Vagina (tissue), 2 donors: Measurements from ENCODE around the gene HELQ.

Source experiments
- POLR2A ChIP-seq, 2 donors: fragments of 450-650 bp; IDR thresholded peaks; one replicate each; pipeline ENCODE4 v1.6.1; 2017; ENCODE audit warnings: antibody characterized with exemption in 2 of 2, mild to moderate bottlenecking in 2 of 2, moderate library complexity in 2 of 2
- POLR2AphosphoS5 ChIP-seq, 2 donors: sonication (generic); formaldehyde crosslinking; IDR thresholded peaks; one replicate each; pipeline ENCODE4 v1.9.0; 2017; ENCODE audit warnings: antibody characterized with exemption in 2 of 2, mild to moderate bottlenecking in 2 of 2, low read depth in 1 of 2; ENCODE audit not compliant: insufficient read depth in 1 of 2
- TF ChIP-seq, protein P1 (sequence below), 3 experiments: fragments of 450-650 bp in 2 of 3; fragments of 200-600 bp in 1 of 3; sonication (generic) in 1 of 3; IDR thresholded peaks; one replicate each; pipeline ENCODE4 v1.5.1; 2017 to 2019; ENCODE audit warnings: antibody characterized with exemption in 3 of 3, mild to moderate bottlenecking in 2 of 3, moderate library complexity in 2 of 3

DNA sequence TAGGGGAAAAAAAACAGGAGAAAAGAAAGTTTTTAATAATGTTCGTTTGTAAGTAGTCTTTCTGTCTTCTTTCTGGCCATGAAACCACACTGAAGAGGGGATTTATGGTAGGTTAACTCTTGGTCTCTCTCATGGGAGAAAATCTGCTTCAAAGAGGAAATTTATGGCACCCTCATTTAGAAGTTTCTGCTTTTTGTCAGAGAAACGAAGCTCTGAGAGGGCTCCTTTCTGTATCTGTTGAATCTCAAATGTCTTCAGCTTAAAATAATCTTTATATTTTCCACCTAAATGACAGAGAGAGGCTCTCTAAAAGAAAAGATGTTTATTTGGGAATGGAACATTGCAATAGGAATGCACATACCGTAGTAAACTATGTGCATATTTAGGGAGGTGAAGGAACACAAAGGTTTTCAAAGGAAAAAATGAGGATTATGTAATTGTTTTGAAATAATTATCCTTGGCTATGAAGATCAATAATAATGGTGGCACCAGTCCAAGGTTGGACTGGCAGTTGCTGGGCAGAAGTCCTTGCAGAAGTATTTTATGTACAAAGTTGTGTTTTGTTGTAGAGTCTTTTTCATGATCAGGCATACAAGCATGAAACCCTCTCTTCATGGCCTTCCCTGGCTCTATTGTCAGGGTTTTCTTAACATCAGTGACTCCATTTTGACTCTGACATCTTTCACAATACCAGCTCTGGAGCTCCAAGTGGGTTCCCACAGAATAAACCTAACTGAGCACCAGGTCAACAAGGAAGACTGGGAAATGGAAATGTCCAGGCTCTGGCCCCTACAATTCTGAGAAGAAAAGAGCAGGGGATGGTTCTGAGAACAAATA, 67.9 kb downstream of the HELQ start:
- TF ChIP-seq, protein P1, sequence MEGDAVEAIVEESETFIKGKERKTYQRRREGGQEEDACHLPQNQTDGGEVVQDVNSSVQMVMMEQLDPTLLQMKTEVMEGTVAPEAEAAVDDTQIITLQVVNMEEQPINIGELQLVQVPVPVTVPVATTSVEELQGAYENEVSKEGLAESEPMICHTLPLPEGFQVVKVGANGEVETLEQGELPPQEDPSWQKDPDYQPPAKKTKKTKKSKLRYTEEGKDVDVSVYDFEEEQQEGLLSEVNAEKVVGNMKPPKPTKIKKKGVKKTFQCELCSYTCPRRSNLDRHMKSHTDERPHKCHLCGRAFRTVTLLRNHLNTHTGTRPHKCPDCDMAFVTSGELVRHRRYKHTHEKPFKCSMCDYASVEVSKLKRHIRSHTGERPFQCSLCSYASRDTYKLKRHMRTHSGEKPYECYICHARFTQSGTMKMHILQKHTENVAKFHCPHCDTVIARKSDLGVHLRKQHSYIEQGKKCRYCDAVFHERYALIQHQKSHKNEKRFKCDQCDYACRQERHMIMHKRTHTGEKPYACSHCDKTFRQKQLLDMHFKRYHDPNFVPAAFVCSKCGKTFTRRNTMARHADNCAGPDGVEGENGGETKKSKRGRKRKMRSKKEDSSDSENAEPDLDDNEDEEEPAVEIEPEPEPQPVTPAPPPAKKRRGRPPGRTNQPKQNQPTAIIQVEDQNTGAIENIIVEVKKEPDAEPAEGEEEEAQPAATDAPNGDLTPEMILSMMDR (IDR thresholded peaks at IDR 0.05): no peak
- TF ChIP-seq POLR2A (IDR thresholded peaks at IDR 0.05) (no peak), POLR2AphosphoS5 (IDR thresholded peaks at IDR 0.05; ENCODE audit: insufficient read depth in 1 of 2, low read depth in 1 of 2) (no peak)
